SK-N-MC (cell line): ENCODE data around the gene PLS1.

ENCODE experiments used
- DNase-seq: peaks from one replicate; pipeline ENCODE4 v3.0.0-alpha.2; 2011; ENCODE audit warnings: low read depth, low spot score
- H3K27ac ChIP-seq: fragments of 200-600 bp; sonication (generic); 2 replicates; pipeline ENCODE4 v1.5.1; 2016; ENCODE audit warnings: mixed run types
- H3K36me3 ChIP-seq: fragments of 200-600 bp; sonication (generic); 2 replicates; pipeline ENCODE4 v1.6.1; 2017; ENCODE audit warnings: antibody characterized with exemption, low read length, mixed read lengths; ENCODE audit not compliant: insufficient read depth
- H3K4me3 ChIP-seq: fragments of 200-600 bp; sonication (generic); 2 replicates; pipeline ENCODE4 v1.5.1; 2016
- H3K9ac ChIP-seq: fragments of 200-600 bp; sonication (generic); 2 replicates; pipeline ENCODE4 v1.8.0; 2017; ENCODE audit warnings: mixed run types, mixed read lengths; ENCODE audit not compliant: insufficient read length
- H3K9me3 ChIP-seq: fragments of 200-600 bp; sonication (generic); 2 replicates; pipeline ENCODE4 v1.6.1; 2017; ENCODE audit warnings: low read depth, mild to moderate bottlenecking, antibody characterized with exemption, low read length, moderate library complexity, mixed read lengths
- EZH2 ChIP-seq: fragments of 200-600 bp; sonication (generic); IDR thresholded peaks from one replicate; pipeline ENCODE4 v1.6.1; 2017; ENCODE audit warnings: antibody characterized with exemption
- FOXP2 ChIP-seq: optimal IDR thresholded peaks from 2 replicates; pipeline ENCODE3; 2011; ENCODE audit warnings: mild to moderate bottlenecking, moderate library complexity; ENCODE audit not compliant: insufficient read depth; ENCODE audit errors: extremely low read length, control extremely low read depth
- POLR2AphosphoS5 ChIP-seq: IDR thresholded peaks from 2 replicates; pipeline ENCODE4 v1.6.1; 2012; ENCODE audit warnings: mild to moderate bottlenecking, low read depth, low read length, borderline replicate concordance

Gene PLS1

DNA sequence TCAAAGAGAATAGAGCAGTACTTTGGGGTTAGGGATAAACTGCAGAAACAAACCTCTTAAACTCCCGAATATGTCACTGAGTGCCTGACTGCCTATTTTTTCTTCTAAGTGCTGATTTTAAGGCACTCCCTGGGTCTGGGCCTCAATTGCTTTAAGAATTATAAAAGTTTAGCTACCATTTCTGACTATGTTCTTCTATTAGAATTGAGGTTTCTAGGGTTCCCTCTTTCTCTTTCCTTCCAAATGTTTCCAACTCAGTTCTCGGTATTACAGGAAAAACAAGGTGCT is 28.9 kb downstream of the PLS1 start:
- TF ChIP-seq EZH2 (no peak), POLR2AphosphoS5 (no peak), FOXP2 (no peak)
- no peak overlapping the region for H3K9ac ChIP-seq

DNA sequence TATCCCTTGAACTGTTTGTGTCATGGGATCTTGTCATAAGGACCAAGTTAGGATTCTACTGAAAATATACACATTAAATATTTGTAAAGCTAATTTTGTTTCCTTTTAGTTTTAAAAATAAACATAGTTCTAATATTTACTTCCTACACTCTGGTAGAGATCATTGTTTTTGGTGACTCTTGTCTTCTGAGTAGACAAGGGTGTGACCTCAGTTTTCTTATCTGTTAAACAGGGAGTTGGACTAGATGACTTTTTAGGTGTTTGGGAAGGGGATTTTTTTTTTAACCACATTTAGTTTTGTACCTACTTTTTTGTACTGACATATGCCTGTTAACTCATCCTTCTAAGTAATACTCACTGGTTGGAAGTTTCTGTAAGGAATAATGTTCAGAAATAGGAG is 30.8 kb downstream of the PLS1 start:
- TF ChIP-seq FOXP2 (no peak), POLR2AphosphoS5 (no peak), EZH2 (no peak)
- no peaks in the 10 kb centered on the region for H3K36me3 ChIP-seq
- no peak for DNase-seq
- H3K27ac ChIP-seq = no peak overlapping the region
- H3K4me3 ChIP-seq = no peak overlapping the region
- H3K9ac ChIP-seq = no peak overlapping the region
- H3K9me3 ChIP-seq = no peaks in the 10 kb centered on the region

More for the DNA sequence above, 28.9 kb downstream of the PLS1 start:
- Histone ChIP-seq H3K9me3 (no peaks in the 10 kb centered on the region), H3K27ac (no peak overlapping the region), H3K4me3 (no peak overlapping the region), H3K36me3 (no peaks in the 10 kb centered on the region)
- DNase-seq = no peak

GRCh38 chr3:142628801-142629200 is 32.6 kb downstream of the PLS1 start:
- DNase-seq = no peak
- Histone ChIP-seq H3K36me3 (no peaks in the 10 kb centered on the region), H3K9me3 (no peaks in the 10 kb centered on the region), H3K4me3 (no peak overlapping the region), H3K27ac (no peak overlapping the region), H3K9ac (no peak overlapping the region)
- TF ChIP-seq EZH2 (no peak), POLR2AphosphoS5 (no peak), FOXP2 (no peak)

DNA sequence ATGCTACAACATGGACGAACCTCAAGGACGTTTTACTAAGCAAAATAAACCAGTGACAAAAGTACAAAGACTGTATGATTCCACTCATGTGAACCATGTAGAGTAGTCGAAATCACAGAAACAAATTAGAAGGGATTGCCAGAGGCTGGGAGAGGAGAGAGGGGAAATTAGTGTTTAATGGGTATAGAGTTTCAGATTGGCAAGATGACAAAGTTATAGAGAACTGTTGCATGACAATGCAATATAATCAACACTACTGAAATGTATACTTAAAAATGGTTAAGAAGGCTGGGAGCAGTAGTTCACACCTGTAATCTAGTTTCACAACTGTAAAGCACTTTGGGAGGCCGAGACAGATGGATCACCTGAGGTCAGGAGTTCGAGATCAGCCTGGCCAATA is 36.9 kb downstream of the PLS1 start:
- no peaks in the 10 kb centered on the region for H3K9me3 ChIP-seq
- no peak for DNase-seq
- no peak for TF ChIP-seq POLR2AphosphoS5
- no peak for TF ChIP-seq EZH2

DNA sequence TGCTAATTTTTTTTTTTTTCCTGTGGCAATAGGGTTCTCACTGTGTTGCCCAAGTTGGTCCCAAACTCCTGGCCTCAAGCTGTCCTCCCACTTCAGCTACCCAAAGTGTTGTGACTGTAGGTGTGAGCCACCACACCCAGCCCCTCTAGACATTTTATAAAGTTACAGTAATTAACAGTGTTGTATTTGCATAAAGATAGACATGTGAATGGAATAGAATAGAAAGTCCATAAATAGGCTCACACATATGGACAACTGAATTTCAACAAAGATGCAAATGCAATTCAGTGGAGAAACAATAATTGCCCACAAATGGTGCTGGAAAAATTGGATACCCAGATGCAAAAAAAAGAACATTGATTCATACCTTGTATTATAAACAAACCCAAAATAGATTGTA is 39.9 kb downstream of the PLS1 start:
- Histone ChIP-seq H3K36me3 (no peaks in the 10 kb centered on the region), H3K4me3 (no peak overlapping the region), H3K9ac (no peak overlapping the region), H3K9me3 (no peaks in the 10 kb centered on the region), H3K27ac (no peak overlapping the region)
- no peak for DNase-seq
- TF ChIP-seq FOXP2 (no peak), EZH2 (no peak), POLR2AphosphoS5 (no peak)

More for the DNA sequence above, 36.9 kb downstream of the PLS1 start:
- Histone ChIP-seq H3K36me3 (no peaks in the 10 kb centered on the region), H3K27ac (no peak overlapping the region), H3K4me3 (no peak overlapping the region), H3K9ac (no peak overlapping the region)

DNA sequence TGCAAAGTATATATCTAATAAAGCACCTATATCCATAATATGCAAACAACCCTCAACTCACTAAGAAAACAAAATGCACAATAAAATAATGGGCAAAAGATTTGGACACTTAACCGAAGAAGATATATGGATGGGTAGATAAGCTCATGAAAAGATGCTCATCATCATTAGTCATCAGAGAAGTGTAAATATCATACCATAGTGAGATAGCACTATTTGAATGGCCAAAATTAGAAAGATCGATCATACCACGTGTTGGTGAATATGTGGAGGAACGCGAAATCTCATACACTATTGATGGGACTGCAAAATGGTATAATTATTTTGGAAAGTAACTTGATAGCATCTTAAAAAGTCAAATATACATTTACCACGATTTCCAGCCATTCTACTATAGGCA is 40.5 kb downstream of the PLS1 start:
- H3K9me3 ChIP-seq = no peaks in the 10 kb centered on the region
- DNase-seq = no peak
- no peak for TF ChIP-seq EZH2
- no peak overlapping the region for H3K27ac ChIP-seq
- H3K4me3 ChIP-seq = no peak overlapping the region
- H3K9ac ChIP-seq = no peak overlapping the region
- H3K36me3 ChIP-seq = no peaks in the 10 kb centered on the region

- no peak overlapping the region for H3K4me3 ChIP-seq
- DNase-seq = no peak
- no peak overlapping the region for H3K9ac ChIP-seq
- no peak overlapping the region for H3K27ac ChIP-seq
- H3K9me3 ChIP-seq = no peaks in the 10 kb centered on the region
- TF ChIP-seq FOXP2 = no peak
- TF ChIP-seq POLR2AphosphoS5 = no peak
- TF ChIP-seq EZH2 = no peak
- H3K36me3 ChIP-seq = no peaks in the 10 kb centered on the region
Measured at GRCh38 chr3:142638291-142638690, 42.1 kb downstream of the PLS1 start.

- no peak overlapping the region for H3K9ac ChIP-seq
- no peaks in the 10 kb centered on the region for H3K36me3 ChIP-seq
- H3K27ac ChIP-seq = no peak overlapping the region
- no peaks in the 10 kb centered on the region for H3K9me3 ChIP-seq
- DNase-seq = no peak
- H3K4me3 ChIP-seq = no peak overlapping the region
- no peak for TF ChIP-seq FOXP2
- TF ChIP-seq EZH2 = no peak
- no peak for TF ChIP-seq POLR2AphosphoS5
Measured at GRCh38 chr3:142641504-142641903, 45.3 kb downstream of the PLS1 start.

GRCh38 chr3:142642956-142643355 is 46.8 kb downstream of the PLS1 start:
- DNase-seq = no peak
- Histone ChIP-seq H3K9ac (no peak overlapping the region), H3K9me3 (no peaks in the 10 kb centered on the region), H3K36me3 (no peaks in the 10 kb centered on the region), H3K27ac (no peak overlapping the region), H3K4me3 (no peak overlapping the region)
- TF ChIP-seq FOXP2 = no peak
- TF ChIP-seq EZH2 = no peak
- TF ChIP-seq POLR2AphosphoS5 = no peak

GRCh38 chr3:142644502-142644901 is 48.3 kb downstream of the PLS1 start:
- Histone ChIP-seq H3K9ac (no peak overlapping the region), H3K27ac (no peak overlapping the region)

More at GRCh38 chr3:142644502-142644901, 48.3 kb downstream of the PLS1 start:
- Histone ChIP-seq H3K36me3 (no peaks in the 10 kb centered on the region), H3K4me3 (no peak overlapping the region), H3K9me3 (no peaks in the 10 kb centered on the region)
- no peak for TF ChIP-seq FOXP2
- no peak for TF ChIP-seq POLR2AphosphoS5
- no peak for TF ChIP-seq EZH2
- no peak for DNase-seq
